Neural progenitor cell (in vitro differentiated cells): ENCODE measurements around the gene ENAH.

ENCODE experiments used
- CTCF ChIP-seq: fragments of 200-600 bp; sonication (generic); IDR thresholded peaks from 2 replicates; pipeline ENCODE4 v1.5.1; 2017; ENCODE audit warnings: antibody characterized with exemption, mild to moderate bottlenecking
- EZH2phosphoT487 ChIP-seq: fragments of 200-600 bp; sonication (generic); IDR thresholded peaks from 2 replicates; pipeline ENCODE4 v1.6.1; 2017; ENCODE audit warnings: antibody characterized with exemption

- TF ChIP-seq CTCF (no peak), EZH2phosphoT487 (no peak)
These were observed 25.5 kb downstream of the ENAH start for GRCh38 chr1:225627304-225627947.
